Right forelimb (tissue), 1 donor: ENCODE results near the gene SNAPC1.

Source experiments
- DNase-seq: peaks from one replicate; pipeline ENCODE4 v3.0.0-alpha.2; 2018

The SNAPC1 gene

DNA sequence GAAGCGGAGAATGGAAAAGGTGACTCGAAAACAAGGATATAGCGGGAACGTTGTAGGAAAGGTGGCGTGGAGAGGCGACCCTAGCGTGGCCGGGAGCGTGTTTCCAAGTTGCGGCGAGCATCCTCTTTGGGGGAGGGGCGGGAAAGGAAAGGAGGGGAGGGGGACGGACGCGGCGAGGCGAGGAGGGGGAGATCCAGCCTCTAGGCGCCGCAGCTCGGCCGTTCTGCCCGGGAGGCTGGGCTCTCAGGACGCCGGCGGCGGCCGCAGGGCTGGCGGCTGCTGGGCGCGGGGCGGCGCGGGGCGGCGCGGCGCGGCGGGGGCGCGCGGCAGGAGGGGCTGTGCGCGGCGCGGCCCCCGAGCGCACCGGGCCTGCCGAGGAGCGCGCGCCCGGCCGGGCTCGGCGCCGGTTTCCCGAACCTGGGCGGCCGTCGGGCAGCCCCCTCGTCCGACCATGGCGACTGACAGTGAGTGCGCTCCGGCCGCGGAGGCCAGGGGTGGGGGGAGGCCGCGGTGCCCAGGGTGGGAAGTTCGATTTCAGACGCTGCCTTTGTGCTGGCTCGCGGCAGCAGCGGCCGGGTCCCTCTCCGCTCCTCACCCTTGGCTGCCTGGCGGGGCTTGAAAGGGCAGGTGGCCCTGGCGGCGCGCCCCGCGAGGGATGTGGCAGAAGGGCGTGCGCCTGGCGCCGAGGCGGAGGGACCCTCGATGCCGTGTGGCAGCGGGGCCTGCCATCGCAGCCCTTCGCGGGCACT, 50.3 kb downstream of the SNAPC1 start, which contains the start of gene SYT16:
TSS of gene SYT16 (plus strand) at position 357 of the 749 bp plus-strand sequence.
- DNase-seq: peak; percentile 50

DNA sequence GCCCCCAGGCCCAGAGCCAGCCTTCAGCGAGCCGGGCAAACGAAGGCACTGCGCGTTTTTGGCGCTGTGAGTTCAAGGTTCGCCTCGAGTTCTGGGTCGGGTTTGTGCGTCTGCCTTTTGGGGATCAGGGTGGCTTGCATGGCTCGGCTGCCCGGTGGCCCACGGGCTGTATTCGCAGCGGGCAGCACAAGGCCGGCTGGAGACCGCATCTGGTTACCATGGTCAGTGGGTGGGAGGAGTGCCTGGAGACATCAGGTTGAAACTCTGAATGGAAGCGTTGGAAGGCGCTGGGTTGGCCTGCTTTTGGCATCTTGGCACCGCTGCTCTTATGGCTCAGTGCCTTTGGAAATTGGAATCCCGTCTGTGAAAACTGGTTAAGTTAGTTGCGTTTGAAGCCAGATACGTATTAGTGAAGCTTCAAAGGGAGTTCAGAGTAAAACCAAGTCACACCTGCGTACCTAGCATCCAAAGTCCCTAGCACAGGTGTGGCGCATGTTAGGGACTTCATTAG, 50.9 kb downstream of the SNAPC1 start:
- peak; percentile 41 for DNase-seq

DNA sequence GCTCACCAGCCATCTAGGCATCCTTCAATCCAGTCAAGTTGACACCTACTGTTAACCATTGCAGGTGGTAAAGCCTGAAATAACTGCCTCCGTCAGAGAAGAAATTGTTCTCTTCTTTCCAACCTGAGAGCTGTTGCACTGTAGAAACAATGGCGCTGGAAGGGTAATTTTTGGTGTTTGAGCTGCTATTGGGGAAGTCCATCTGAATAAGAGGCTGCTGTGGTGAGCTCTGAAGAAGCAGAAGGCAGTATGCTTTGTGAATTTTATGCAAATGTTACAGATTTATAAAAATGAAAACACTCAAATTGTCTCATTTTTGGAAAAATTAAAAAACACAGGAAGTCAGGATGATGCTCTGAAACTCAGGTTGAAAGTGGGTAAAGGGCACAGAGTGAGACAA, 60.2 kb downstream of the SNAPC1 start:
- DNase-seq: no peak

DNA sequence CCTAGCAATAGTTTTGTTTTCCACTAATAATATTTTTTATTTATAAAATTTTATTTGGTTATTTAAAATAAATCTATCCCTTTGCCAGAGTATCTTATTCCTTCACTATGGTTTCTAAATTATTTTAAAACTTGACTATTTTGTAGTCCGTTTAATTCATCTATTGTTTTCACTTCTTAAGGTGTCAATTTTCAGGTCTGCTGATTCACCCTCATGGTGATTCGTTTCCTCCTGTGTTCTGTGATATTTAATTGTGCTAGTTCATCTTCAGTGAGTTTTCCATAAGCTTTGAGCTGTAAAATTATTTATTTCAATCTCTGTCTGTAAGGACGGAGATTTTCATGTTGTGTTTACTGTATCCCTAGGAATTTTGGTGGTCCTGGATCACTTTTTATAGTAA, 70.6 kb downstream of the SNAPC1 start:
- DNase-seq: no peak

DNA sequence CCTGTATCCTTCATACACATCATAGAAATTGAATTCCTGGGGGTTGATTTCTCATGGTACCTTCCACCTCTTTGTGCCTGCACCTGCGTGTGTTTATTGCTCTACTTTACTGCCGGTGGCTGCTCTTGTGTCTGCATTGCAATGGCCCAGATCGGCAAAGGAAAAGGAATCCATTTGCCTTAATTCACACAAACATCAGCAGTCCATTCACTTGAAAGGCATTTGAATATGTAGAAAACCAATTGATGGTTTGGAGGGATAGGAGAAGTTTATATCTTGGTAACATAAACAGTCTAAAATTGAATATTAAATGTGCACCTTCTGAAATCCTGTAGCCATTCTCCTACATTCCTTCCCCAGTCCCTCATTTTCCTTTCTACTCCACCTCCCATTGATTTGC, 74.0 kb downstream of the SNAPC1 start:
- no peak for DNase-seq

DNA sequence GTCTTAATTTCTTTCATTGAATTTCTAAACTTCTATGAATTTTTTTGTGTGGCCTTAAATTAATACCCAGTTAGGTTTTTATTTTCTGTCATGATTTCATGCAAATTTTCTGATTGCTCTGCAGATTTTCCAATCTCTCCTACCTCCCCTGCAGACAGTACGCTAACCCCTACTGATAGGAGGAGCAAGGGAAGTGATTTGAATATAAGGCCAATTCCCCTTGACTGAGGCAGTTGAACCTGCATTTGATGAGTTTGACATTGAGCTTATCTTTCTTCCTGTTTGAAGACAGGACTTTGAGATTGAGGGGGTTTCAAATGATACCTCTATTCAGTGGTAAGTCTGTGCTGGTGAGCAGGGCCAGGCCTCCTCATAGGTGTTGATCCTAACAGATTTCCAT, 74.6 kb downstream of the SNAPC1 start:
- no peak for DNase-seq

DNA sequence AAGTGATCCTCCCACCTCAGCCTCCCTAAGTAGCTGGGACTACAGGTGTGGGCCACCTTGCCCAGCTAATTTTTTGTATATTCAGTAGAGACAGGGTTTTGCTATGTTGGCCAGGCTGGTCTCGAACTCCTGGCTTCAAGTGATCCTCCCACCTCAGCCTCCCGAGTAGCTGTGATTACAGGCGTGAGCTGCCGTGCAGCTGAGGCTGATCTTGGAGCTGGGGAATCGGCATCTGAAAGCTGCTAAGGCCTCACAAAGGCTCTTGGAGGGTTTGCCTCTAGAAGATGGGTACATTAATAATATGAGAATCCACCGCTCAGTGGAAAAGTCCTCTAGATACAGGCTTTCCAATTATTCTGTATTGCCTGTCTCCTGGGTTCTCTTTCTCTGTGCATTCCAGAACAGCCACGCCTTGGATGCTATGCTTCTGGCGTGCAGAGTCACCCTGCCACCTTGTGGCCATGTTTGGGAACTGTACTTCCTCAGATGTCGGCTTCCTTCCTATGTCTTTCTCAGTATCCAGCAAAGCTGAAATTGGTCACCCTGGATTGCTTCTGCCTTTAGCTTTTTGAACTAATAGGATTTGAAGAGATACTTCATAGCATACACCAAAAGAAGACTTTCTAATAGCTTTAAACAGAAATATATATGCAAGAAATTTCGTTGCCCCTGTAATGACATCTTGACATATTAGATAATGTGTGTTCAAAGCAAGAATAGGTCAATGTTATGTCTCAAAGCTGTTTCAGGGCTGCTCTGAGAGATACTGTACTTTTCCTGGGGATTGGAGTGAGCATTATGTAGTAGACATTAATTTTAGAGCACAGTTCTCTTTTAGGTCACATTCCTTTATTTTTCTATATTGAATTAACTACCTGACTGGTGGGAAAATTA, 75.4 kb downstream of the SNAPC1 start:
- DNase-seq: peak; percentile 84

DNA sequence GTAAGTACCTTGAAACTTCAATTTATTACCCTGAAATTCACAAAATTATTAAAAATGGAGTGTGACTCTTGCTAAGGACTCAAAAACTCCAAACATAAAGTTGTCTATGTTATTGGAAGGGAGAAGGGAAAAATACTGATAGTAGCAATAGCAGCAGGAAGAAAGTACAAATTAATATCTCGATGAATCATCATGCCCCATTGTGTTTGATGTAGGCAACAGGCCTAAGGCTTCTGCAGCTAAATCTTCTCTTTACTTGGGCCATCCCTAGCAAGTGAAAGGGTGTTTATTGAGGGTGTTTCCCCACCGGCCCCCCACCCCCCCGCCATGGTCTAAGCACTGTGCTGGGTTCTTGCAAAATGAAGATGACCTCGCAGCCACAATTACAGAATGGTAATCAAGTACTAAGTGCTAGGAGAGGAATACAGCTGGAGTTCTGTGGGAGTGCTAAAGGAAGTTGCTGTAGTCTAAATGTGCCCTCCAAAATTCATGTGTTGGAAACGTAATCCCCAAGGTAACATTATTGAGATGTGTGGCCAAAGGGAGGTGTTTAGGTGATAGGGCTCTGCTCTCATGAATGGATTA, 76.5 kb downstream of the SNAPC1 start:
- no peak for DNase-seq

DNA sequence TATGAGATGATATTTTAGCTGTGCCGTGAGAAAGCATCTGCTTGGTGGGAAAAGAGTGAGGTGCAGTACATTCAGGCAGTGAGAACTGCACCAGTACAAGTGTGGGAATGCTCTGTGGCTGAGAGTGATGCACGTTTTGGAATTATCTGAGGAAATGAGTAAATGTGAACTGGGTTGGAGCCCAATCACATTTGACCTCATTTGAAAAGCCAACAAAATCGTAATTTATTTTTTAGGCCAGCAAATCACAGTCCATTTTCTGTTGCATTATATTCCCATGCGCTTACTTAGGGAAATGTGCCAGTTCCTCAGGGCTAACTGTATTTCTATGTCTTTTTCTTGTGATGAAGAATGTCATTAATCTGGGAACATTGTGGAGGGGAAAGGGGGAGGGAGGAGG, 77.3 kb downstream of the SNAPC1 start:
- no peak for DNase-seq

DNA sequence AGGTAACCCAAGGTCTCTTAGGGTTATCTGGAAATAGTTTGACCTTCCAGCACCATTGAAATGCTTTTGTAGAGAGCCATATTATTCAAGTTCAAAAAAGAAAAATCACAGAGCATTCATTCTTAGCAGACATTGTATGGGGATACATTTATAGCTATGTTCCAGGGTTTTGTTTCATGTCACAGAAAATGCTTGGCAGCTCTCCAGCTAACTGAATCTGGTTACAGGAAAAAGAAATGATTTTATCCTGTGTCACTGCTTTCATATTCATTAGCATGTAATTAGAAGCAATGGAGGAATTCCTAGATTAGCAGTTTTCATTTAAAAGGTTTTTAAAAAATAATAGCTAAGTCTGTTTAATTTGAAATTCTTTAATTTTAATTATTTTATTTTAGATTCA, 78.9 kb downstream of the SNAPC1 start:
- DNase-seq: no peak
